ENCODE results near the gene PTPRJ.
"Not testable (repeated sequence)": the region's sequence is repeated elsewhere in the genome, so short reads cannot be mapped to it uniquely, and the experiment has no call there.

PTPRJ gene

GRCh38 chr11:47980088-47980906 is at the start of gene PTPRJ:
TSS of gene PTPRJ (plus strand) at chr11:47980559. CDS start at chr11:47980913, 354 bp downstream.
- DNase-seq (ENCODE audit: low read depth): no peak

- DNase-seq (ENCODE audit: low read depth): no peak
Observed at GRCh38 chr11:47932544-47932943, 47.8 kb upstream of the PTPRJ start.

- DNase-seq (ENCODE audit: low read depth): not testable (repeated sequence)
Observed at GRCh38 chr11:47933797-47934196, 46.6 kb upstream of the PTPRJ start.

GRCh38 chr11:47938791-47939560 is 41.4 kb upstream of the PTPRJ start:
- no peak for DNase-seq (ENCODE audit: low read depth)

DNA sequence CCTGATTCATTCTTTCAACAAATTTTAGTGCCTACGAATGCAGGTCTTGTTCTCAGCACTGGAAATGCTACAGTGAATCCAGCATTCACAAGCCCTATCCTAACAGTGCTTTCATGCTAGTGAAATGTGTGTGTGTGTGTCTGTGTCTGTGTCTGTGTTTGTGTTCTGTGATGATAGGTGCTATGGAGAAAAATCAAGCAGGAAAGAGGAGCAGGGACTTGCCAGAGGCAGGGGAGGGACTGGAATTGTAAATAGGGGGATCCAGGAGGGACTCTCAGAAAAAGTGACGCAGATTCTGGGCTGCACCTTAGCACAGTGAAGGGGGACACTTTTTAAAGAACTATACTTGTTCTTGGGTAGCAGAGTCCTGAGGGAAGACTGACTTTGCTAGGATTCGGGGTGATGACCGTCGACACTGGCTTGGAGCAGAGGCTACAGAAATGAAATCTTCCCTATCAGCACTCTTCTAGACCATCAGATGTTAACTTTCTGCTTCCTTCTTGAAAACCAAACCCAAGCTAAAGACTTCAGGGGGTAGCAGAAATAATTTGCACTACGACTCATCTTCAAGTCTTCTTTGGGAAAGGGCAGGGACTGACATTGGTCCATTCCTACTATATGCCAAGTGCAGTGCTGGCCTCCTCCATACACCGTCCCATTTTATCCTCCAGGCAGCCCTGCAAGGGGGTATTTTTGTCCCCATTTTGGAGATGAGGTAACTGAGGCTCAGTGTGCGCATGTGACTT is 39.3 kb upstream of the PTPRJ start:
- DNase-seq (ENCODE audit: low read depth): no peak

DNA sequence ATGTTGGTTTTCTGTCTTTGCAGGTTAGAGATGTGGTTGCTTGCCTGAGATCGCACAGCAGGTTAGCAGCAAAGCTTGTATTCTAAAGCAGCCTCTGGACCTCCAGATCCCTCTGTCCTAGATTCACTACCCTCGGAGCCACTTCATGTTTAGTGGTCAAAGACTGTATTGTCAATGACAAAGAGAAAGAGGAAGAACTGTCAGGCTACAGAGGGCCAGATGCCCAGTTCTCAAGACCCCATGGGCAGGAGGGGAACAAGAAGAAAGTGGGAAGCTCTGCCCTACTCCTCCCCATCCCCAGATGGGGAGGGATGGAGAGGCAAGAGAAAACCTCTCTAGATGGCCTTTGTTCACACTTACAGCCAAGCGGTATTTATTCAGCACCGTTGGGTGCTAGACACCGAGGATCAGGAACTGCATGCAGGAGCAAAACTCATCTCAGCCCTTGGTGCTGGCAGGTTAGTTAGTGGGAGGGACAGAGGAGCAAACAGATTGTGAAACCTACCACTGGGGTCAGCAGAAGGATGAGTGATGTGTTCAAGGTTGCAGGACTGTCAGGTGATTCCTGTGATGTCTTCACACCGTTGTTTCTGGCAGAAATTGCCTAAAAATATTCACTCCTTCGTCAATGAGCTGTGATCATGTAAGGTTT is 38.3 kb upstream of the PTPRJ start:
- DNase-seq (ENCODE audit: low read depth): no peak

GRCh38 chr11:47943721-47944586 is 36.4 kb upstream of the PTPRJ start:
- no peak for DNase-seq (ENCODE audit: low read depth)

DNA sequence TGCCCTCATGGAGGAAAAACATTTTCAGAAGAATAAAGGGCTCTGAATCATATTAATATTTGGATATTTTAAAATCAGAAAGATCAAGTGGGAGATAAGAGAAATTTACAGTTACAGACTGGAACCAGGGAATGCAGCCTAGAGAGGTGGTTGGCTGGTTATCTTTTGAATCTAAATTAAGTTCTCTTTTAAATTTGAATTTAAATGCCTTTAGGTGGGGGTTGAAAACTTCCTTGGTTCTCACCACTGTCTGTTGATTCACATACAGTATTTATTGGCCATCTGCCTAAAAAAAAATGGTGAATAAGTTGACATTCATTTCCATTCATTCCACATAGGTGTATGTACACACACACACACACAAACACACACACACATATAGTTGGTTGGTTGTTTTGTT is 35.7 kb upstream of the PTPRJ start:
- DNase-seq (ENCODE audit: low read depth): no peak

- peak; percentile 88 for DNase-seq (ENCODE audit: low read depth)
Observed at GRCh38 chr11:47946682-47947559, 33.4 kb upstream of the PTPRJ start.

DNA sequence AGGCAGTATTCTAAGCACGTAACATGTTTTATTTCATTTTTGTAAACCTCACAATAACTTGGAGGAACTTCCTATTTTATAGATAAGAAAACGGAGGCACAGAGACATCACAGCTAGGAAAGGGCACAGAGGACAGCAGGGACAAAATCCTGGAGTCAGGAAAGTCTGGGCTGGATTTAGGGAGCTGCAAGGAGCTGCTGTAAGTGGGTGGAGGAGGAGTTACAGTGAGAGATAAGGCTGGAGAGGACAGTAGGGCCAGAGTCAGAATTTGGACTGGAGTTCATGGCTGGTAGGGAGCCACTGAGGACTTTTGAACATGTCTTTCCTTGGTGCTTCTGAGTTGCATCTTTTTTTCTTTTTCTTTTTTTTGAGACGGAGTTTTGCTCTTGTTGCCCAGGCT is 32.2 kb upstream of the PTPRJ start:
- DNase-seq (ENCODE audit: low read depth): no peak

GRCh38 chr11:47949001-47949675 is 31.2 kb upstream of the PTPRJ start:
- DNase-seq (ENCODE audit: low read depth): not testable (repeated sequence)

- DNase-seq (ENCODE audit: low read depth): no peak
Observed at GRCh38 chr11:47950396-47950795, 30.0 kb upstream of the PTPRJ start.

- not testable (repeated sequence) for DNase-seq (ENCODE audit: low read depth)
Observed at GRCh38 chr11:47951504-47951903, 28.9 kb upstream of the PTPRJ start.

- DNase-seq (ENCODE audit: low read depth): no peak
Observed at GRCh38 chr11:47955061-47955755, 25.2 kb upstream of the PTPRJ start.

GRCh38 chr11:47960015-47960414 is 20.3 kb upstream of the PTPRJ start:
- DNase-seq (ENCODE audit: low read depth): no peak

DNA sequence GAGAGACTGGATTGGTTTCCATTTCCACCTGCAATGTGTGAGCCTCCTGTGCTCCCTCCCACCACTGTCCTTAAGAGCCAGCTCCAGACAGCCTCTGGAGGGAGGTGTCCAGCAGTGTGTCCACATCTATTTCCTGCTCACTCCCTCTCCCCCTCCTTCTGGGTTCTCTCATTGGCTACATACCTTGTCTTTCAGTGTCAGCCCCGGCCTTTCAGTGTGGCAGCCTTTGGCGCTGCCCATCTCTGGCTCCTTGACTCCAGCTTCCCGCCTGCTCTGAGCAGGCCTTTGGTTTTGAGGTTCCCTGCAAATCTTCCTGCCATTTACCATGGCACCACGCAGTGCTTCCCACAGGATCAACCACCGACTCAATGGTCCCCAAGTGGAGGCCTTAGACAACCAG is 19.0 kb upstream of the PTPRJ start:
- DNase-seq (ENCODE audit: low read depth): no peak

- no peak for DNase-seq (ENCODE audit: low read depth)
Observed at GRCh38 chr11:47964546-47964945, 15.8 kb upstream of the PTPRJ start.

GRCh38 chr11:47967577-47968525 is 12.5 kb upstream of the PTPRJ start:
- DNase-seq (ENCODE audit: low read depth): no peak
